Measurements from ENCODE around the gene RASA3. TPM values are rescaled to one million over a fixed set of nuclear protein-coding genes. Genes with fewer than 3 reads are reported as not detected.
"Not testable (repeated sequence)": the region's sequence is repeated elsewhere in the genome, so short reads cannot be mapped to it uniquely, and the experiment has no call there.

The RASA3 gene
- polyA plus RNA-seq, 1 donor from 2014 or later = 8.5 TPM

DNA sequence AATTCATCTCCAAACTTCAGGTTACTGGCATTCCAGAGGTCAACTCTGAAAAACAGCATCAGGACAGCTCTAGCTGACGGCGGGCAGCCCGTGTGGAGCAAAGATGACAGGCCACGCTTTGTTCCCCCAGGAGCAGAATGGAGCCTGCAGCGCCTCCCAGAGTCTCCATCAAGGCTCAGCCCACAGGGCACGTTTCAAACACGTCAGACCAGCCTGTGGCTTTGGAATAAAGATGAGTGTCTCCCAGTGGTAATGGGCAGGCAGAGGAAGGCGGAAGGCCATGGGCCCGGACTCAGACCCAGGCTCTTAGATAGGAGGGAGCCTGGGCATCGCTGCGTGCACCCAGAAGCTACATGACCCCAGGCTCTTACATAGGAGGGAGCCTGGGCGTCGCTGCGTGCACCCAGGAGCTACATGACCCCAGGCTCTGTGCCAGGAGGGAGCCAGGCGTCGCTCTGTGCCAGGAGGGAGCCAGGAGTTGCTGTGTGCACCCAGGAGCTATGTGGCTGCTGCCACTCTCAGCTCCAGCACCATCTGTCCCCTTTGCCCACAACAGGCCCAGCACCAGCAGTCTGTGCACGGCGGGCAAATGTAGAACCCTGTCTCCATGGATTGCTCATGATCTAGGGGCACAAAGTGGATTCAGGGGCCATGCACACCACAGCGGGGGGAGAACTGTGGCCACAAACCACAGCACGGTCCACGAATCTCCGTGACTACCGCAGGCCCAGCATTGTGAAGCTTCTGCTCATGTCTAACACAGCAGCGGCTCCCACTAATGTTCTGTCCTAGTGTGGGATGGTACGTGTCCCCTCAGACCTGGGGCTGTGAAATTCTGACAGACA lies 110.7 kb downstream of the RASA3 start:
- H3K9ac ChIP-seq (ENCODE audit: low read length) = no peak overlapping the region
- H3F3A ChIP-seq (ENCODE audit: insufficient read depth, low read length, poor library complexity, severe bottlenecking) = no peaks in the 10 kb centered on the region
- no peak overlapping the region for H3K27ac ChIP-seq (ENCODE audit: low read length)
- no peak overlapping the region for H2AFZ ChIP-seq (ENCODE audit: low read depth, low read length)
- no peaks in the 10 kb centered on the region for H3K9me2 ChIP-seq (ENCODE audit: insufficient read depth, low read length)
- no peak overlapping the region for H3K4me2 ChIP-seq (ENCODE audit: low read length)
- no peaks in the 10 kb centered on the region for H3K36me3 ChIP-seq (ENCODE audit: insufficient read depth, low read length)
- no peak for TF ChIP-seq SMC3 (conservative IDR thresholded peaks at IDR 0.05; ENCODE audit: poor library complexity)
- TF ChIP-seq EP300 (conservative IDR thresholded peaks at IDR 0.05; ENCODE audit: poor library complexity, severe bottlenecking) = no peak
- TF ChIP-seq EZH2 (IDR thresholded peaks at IDR 0.05; ENCODE audit: borderline replicate concordance, insufficient read depth, low read length, poor library complexity, severe bottlenecking) = no peak
- no peak for TF ChIP-seq POLR2AphosphoS5 (IDR thresholded peaks at IDR 0.05)
- no peaks in the 10 kb centered on the region for H3K27me3 ChIP-seq (ENCODE audit: insufficient read depth, low read depth, low read length)
- H3K9me3 ChIP-seq (ENCODE audit: low read length) = no peaks in the 10 kb centered on the region
- H4K20me1 ChIP-seq (ENCODE audit: insufficient read depth) = no peaks in the 10 kb centered on the region
- H3K79me2 ChIP-seq (replicated peaks; ENCODE audit: insufficient read depth, low read length) = no peaks in the 10 kb centered on the region
- no peak overlapping the region for H3K4me3 ChIP-seq (ENCODE audit: low read length)

- no peaks in the 10 kb centered on the region for H3K79me2 ChIP-seq (replicated peaks; ENCODE audit: insufficient read depth, low read length)
- no peaks in the 10 kb centered on the region for H3K9me2 ChIP-seq (ENCODE audit: insufficient read depth, low read length)
- no peak overlapping the region for H3K4me2 ChIP-seq (ENCODE audit: low read length)
- no peaks in the 10 kb centered on the region for H4K20me1 ChIP-seq (ENCODE audit: insufficient read depth)
- H3K27ac ChIP-seq (ENCODE audit: low read length) = no peak overlapping the region
- no peak overlapping the region for H2AFZ ChIP-seq (ENCODE audit: low read depth, low read length)
- H3K36me3 ChIP-seq (ENCODE audit: insufficient read depth, low read length) = no peaks in the 10 kb centered on the region
- no peaks in the 10 kb centered on the region for H3F3A ChIP-seq (ENCODE audit: insufficient read depth, low read length, poor library complexity, severe bottlenecking)
- no peak for TF ChIP-seq RAD21 (conservative IDR thresholded peaks at IDR 0.05)
- no peak for TF ChIP-seq POLR2AphosphoS5 (IDR thresholded peaks at IDR 0.05)
- no peak for TF ChIP-seq TAF1 (IDR thresholded peaks at IDR 0.05; ENCODE audit: low read depth)
- TF ChIP-seq CTCF (IDR thresholded peaks at IDR 0.05; ENCODE audit: poor library complexity, severe bottlenecking) = no peak
- TF ChIP-seq, protein P1, sequence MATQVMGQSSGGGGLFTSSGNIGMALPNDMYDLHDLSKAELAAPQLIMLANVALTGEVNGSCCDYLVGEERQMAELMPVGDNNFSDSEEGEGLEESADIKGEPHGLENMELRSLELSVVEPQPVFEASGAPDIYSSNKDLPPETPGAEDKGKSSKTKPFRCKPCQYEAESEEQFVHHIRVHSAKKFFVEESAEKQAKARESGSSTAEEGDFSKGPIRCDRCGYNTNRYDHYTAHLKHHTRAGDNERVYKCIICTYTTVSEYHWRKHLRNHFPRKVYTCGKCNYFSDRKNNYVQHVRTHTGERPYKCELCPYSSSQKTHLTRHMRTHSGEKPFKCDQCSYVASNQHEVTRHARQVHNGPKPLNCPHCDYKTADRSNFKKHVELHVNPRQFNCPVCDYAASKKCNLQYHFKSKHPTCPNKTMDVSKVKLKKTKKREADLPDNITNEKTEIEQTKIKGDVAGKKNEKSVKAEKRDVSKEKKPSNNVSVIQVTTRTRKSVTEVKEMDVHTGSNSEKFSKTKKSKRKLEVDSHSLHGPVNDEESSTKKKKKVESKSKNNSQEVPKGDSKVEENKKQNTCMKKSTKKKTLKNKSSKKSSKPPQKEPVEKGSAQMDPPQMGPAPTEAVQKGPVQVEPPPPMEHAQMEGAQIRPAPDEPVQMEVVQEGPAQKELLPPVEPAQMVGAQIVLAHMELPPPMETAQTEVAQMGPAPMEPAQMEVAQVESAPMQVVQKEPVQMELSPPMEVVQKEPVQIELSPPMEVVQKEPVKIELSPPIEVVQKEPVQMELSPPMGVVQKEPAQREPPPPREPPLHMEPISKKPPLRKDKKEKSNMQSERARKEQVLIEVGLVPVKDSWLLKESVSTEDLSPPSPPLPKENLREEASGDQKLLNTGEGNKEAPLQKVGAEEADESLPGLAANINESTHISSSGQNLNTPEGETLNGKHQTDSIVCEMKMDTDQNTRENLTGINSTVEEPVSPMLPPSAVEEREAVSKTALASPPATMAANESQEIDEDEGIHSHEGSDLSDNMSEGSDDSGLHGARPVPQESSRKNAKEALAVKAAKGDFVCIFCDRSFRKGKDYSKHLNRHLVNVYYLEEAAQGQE (IDR thresholded peaks at IDR 0.05; ENCODE audit: borderline replicate concordance) = no peak
- no peak for TF ChIP-seq SMC3 (conservative IDR thresholded peaks at IDR 0.05; ENCODE audit: poor library complexity)
- TF ChIP-seq MXI1 (conservative IDR thresholded peaks at IDR 0.05; ENCODE audit: poor library complexity, severe bottlenecking) = no peak
- TF ChIP-seq EP300 (conservative IDR thresholded peaks at IDR 0.05; ENCODE audit: poor library complexity, severe bottlenecking) = no peak
- no peak for TF ChIP-seq EZH2 (IDR thresholded peaks at IDR 0.05; ENCODE audit: borderline replicate concordance, insufficient read depth, low read length, poor library complexity, severe bottlenecking)
- H3K9ac ChIP-seq (ENCODE audit: low read length) = no peak overlapping the region
- no peaks in the 10 kb centered on the region for H3K9me3 ChIP-seq (ENCODE audit: low read length)
- H3K27me3 ChIP-seq (ENCODE audit: insufficient read depth, low read depth, low read length) = no peaks in the 10 kb centered on the region
- H3K4me3 ChIP-seq (ENCODE audit: low read length) = no peak overlapping the region
Observed at GRCh38 chr13:114020750-114021463, 111.5 kb downstream of the RASA3 start.

DNA sequence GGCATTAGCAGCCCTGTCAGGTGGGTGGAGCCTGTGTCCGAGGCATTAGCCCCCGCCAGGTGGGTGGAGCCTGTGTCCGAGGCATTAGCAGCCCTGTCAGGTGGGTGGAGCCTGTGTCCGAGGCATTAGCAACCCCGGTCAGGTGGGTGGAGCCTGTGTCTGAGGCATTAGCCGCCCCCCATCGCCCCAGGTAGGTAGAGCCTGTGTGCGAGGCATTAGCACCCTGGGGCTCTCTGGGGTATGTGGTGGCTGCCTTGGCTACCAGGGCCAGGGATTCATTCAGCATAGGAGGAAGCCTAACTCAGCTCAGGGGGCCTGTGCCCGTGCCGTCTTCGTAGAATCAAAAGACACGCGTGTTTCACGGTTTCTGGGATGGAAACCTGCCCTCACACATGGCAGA lies 112.3 kb downstream of the RASA3 start:
- not testable (repeated sequence) for H3K27me3 ChIP-seq (ENCODE audit: insufficient read depth, low read depth, low read length); H3K9me2 ChIP-seq (ENCODE audit: insufficient read depth, low read length); H3K27ac ChIP-seq (ENCODE audit: low read length); H3K79me2 ChIP-seq (replicated peaks; ENCODE audit: insufficient read depth, low read length); H3F3A ChIP-seq (ENCODE audit: insufficient read depth, low read length, poor library complexity, severe bottlenecking); H3K36me3 ChIP-seq (ENCODE audit: insufficient read depth, low read length); H4K20me1 ChIP-seq (ENCODE audit: insufficient read depth); H3K4me2 ChIP-seq (ENCODE audit: low read length); H3K4me3 ChIP-seq (ENCODE audit: low read length); H2AFZ ChIP-seq (ENCODE audit: low read depth, low read length); H3K9ac ChIP-seq (ENCODE audit: low read length); H3K9me3 ChIP-seq (ENCODE audit: low read length)
